Transverse colon (tissue), 4 donors: ENCODE results near the gene VSIG8. TPM values are rescaled to one million over a fixed set of nuclear protein-coding genes. Genes with fewer than 3 reads are reported as not detected.
A peak's percentile ranks its signal among the peaks of the same experiment; 100 is the strongest.

ENCODE experiments used
- DNase-seq: peaks from one replicate; pipeline ENCODE4 v3.0.0-alpha.2; 2019
- H3K27ac ChIP-seq, 4 donors: fragments of 200-600 bp; sonication (generic); 2 replicates each; pipeline ENCODE4 v1.5.1; 2016 to 2018; ENCODE audit warnings: inconsistent platforms in 4 of 4
- H3K27me3 ChIP-seq: fragments of 200-600 bp; sonication (generic); 2 replicates; pipeline ENCODE4 v1.5.1; 2017; ENCODE audit warnings: inconsistent platforms
- H3K36me3 ChIP-seq, 4 donors: fragments of 200-600 bp; sonication (generic); 2 replicates each; pipeline ENCODE4 v1.5.1; 2017 to 2019; ENCODE audit warnings: inconsistent platforms in 4 of 4
- H3K4me1 ChIP-seq, 4 donors: fragments of 200-600 bp; sonication (generic); 2 replicates each; pipeline ENCODE4 v1.5.1; 2017 to 2020; ENCODE audit warnings: inconsistent platforms in 4 of 4
- H3K4me3 ChIP-seq, 4 donors: fragments of 200-600 bp; sonication (generic); 1 replicate in 1 of 4; 2 replicates in 3 of 4; pipeline versions ENCODE4 v1.5.1 to v1.6.1; 2017 to 2019; ENCODE audit warnings: inconsistent platforms in 4 of 4
- H3K9me3 ChIP-seq, 2 donors: fragments of 200-600 bp; sonication (generic); 2 replicates each; pipeline ENCODE4 v1.5.1; 2017 to 2019; ENCODE audit warnings: inconsistent platforms in 2 of 2
- EP300 ChIP-seq: sonication (generic); formaldehyde crosslinking; IDR thresholded peaks from one replicate; pipeline ENCODE4 v1.6.1; 2017; ENCODE audit warnings: antibody characterized with exemption, low read depth
- POLR2A ChIP-seq: fragments of 450-650 bp; IDR thresholded peaks from one replicate; pipeline ENCODE4 v1.6.1; 2016; ENCODE audit warnings: antibody characterized with exemption, mild to moderate bottlenecking, moderate library complexity
- POLR2AphosphoS5 ChIP-seq, 3 donors: sonication (generic); formaldehyde crosslinking; IDR thresholded peaks; one replicate each; pipeline ENCODE4 v1.6.1; 2016; ENCODE audit warnings: antibody characterized with exemption in 3 of 3
- WGBS, 2 donors: methylation state at CpG; one replicate each; pipeline ENCODE4 v1.1.5; 2018; ENCODE audit warnings: low coverage in 1 of 2; 5-methylcytosine and 5-hydroxymethylcytosine counted together
- in situ Hi-C, 4 donors: fragments of 200-750 bp; cut with MboI; loops; one replicate each; pipeline versions ENCODE4 v1.15.0 to v1.15.1; 2017; ENCODE audit warnings: low sequenced_read_pairs in 3 of 4, low pct_ligation_motif_present in 1 of 4, low pct_unique_long_range_greater_than_20kb in 1 of 4
- intact Hi-C: fragments of 100-400 bp; cut with DNase I; formaldehyde crosslinking; loops from one replicate; pipeline ENCODE4 v1.15.1; 2023; ENCODE audit warnings: low total_unique reads
- total RNA-seq, 4 donors: library from RNA; depleted of rRNA; stranded (reverse); fragments of >200 nt; gene quantifications; one replicate each; pipeline ENCODE4 v1.1.0, GENCODE V29; 2016
- TF ChIP-seq, protein P1 (sequence below), 5 experiments: fragments of 200-600 bp in 3 of 5; fragments of 450-650 bp in 2 of 5; sonication (generic) in 3 of 5; IDR thresholded peaks; 1 replicate in 2 of 5; 2 replicates in 3 of 5; pipeline ENCODE4 v1.5.1; 2016 to 2017; ENCODE audit warnings: antibody characterized with exemption in 5 of 5, inconsistent platforms in 3 of 5, mild to moderate bottlenecking in 2 of 5, moderate library complexity in 1 of 5

VSIG8 gene
- total RNA-seq, 4 donors from 2014 or later = not detected

GRCh38 chr1:159829822-159830465, 32.5 kb downstream of the VSIG8 start:
- intact Hi-C loops (no loop called here), in situ Hi-C loops (no loop called here)
- H3K9me3 ChIP-seq = no peaks in the 10 kb centered on the region
- no peaks in the 10 kb centered on the region for H3K36me3 ChIP-seq
- no peak overlapping the region for H3K4me3 ChIP-seq
- TF ChIP-seq POLR2A = no peak
- no peak for TF ChIP-seq POLR2AphosphoS5 (IDR thresholded peaks at IDR 0.05)
- no peak for TF ChIP-seq EP300
- TF ChIP-seq, protein P1, sequence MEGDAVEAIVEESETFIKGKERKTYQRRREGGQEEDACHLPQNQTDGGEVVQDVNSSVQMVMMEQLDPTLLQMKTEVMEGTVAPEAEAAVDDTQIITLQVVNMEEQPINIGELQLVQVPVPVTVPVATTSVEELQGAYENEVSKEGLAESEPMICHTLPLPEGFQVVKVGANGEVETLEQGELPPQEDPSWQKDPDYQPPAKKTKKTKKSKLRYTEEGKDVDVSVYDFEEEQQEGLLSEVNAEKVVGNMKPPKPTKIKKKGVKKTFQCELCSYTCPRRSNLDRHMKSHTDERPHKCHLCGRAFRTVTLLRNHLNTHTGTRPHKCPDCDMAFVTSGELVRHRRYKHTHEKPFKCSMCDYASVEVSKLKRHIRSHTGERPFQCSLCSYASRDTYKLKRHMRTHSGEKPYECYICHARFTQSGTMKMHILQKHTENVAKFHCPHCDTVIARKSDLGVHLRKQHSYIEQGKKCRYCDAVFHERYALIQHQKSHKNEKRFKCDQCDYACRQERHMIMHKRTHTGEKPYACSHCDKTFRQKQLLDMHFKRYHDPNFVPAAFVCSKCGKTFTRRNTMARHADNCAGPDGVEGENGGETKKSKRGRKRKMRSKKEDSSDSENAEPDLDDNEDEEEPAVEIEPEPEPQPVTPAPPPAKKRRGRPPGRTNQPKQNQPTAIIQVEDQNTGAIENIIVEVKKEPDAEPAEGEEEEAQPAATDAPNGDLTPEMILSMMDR (IDR thresholded peaks at IDR 0.05) = no peak
- H3K27ac ChIP-seq = no peak overlapping the region
- no peak for DNase-seq
- H3K4me1 ChIP-seq = peaks cover 0 to 8% (median 0%) of the 10 kb centered on the region in 4 donors
- H3K27me3 ChIP-seq = no peaks in the 10 kb centered on the region
- 89% methylated on average over 18 of the region's 18 CpGs; no CpG with 5 or more reads in 1 of the 2 donors for WGBS, 2 donors

DNA sequence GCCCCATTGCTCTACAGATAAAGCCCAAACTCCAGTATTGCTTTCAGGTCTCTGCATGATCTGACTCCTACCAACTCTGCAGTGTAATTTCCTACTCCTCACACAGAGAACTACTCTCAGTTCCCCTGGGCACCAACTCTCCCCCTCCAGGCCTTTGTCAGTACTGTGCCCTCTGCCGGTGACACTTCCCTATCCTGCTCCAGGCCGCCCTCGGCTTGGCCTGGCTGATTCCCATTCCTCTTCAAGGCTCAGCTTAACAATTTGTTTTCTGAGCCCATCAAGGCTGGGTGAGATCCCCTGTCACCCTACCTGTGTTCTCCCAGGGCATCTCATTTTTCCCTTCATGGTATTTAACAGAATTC, 33.2 kb downstream of the VSIG8 start:
- WGBS, 2 donors = 13 to 32% methylated on average over 3 of the region's 3 CpGs
- Histone ChIP-seq H3K4me3 (no peak overlapping the region), H3K9me3 (no peaks in the 10 kb centered on the region), H3K27ac (no peak overlapping the region), H3K4me1 (peaks cover 0 to 8% (median 0%) of the 10 kb centered on the region in 4 donors), H3K36me3 (no peaks in the 10 kb centered on the region), H3K27me3 (no peaks in the 10 kb centered on the region)
- intact Hi-C loops (no loop called here), in situ Hi-C loops (no loop called here)
- TF ChIP-seq, protein P1 (IDR thresholded peaks at IDR 0.05) = peak; percentile 43 to 60 (median 47)
- no peak for TF ChIP-seq EP300
- DNase-seq = peak; percentile 54

DNA sequence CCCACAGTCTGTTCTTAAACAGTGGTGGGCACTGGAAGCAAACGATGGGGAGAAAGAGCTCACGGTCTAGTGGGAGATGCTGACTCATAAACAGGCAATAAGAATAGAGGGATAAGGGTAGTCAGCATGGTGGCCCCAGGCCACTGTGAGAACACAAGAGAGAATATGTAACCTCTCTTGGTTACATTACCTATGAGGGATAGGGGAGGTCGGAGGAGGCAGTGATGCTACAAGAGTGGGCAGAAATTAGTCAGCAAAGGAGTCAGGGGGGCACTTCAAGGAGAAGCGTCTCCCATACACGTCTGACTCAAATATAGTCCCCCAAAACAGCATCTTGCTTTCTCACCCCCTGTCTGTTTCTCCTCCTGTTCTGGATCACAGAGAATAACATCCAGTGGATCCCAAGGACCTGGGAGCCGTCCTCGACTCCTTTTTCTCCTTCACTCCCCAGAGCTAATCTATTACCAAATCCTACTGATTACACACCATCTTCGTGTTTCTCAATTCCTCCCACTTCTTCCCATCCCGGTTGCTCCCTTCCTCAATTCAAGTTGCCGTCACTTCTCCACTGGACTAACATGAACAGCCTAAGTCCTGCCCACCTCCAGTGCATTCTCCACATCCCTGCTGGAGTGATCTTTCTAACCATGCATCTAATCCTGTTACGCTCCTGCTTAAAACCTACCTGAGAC, 33.7 kb downstream of the VSIG8 start:
- DNase-seq = no peak
- WGBS, 2 donors = 74 to 87% methylated on average over 10 to 11 of the region's 11 CpGs
- in situ Hi-C loops = no loop called here
- Histone ChIP-seq H3K4me3 (no peak overlapping the region), H3K4me1 (peaks cover 0 to 8% (median 0%) of the 10 kb centered on the region in 4 donors), H3K27ac (no peak overlapping the region), H3K27me3 (no peaks in the 10 kb centered on the region), H3K9me3 (no peaks in the 10 kb centered on the region), H3K36me3 (no peaks in the 10 kb centered on the region)
- intact Hi-C loops = no loop called here
- no peak for TF ChIP-seq POLR2A
- TF ChIP-seq, protein P1 (IDR thresholded peaks at IDR 0.05) = no peak
- TF ChIP-seq POLR2AphosphoS5 (IDR thresholded peaks at IDR 0.05) = no peak
- no peak for TF ChIP-seq EP300

- in situ Hi-C loops (no loop called here), intact Hi-C loops (no loop called here)
- H3K36me3 ChIP-seq = no peaks in the 10 kb centered on the region
- DNase-seq = no peak
- no peaks in the 10 kb centered on the region for H3K9me3 ChIP-seq
- H3K4me3 ChIP-seq = peak overlapping the region in 1 of 4 donors; percentile 7
- no peak overlapping the region for H3K27ac ChIP-seq
- WGBS, 2 donors = 58 to 100% methylated on average over 2 to 3 of the region's 3 CpGs
- peaks cover 0 to 8% (median 0%) of the 10 kb centered on the region in 4 donors for H3K4me1 ChIP-seq
- no peaks in the 10 kb centered on the region for H3K27me3 ChIP-seq
- no peak for TF ChIP-seq POLR2AphosphoS5 (IDR thresholded peaks at IDR 0.05)
- TF ChIP-seq, protein P1 (IDR thresholded peaks at IDR 0.05) = no peak
- TF ChIP-seq EP300 = no peak
- TF ChIP-seq POLR2A = no peak
Measured at GRCh38 chr1:159828176-159828575, 34.3 kb downstream of the VSIG8 start.
